Ovary (tissue), 3 donors: ENCODE results near the gene TXNRD2.

Source experiments
- EP300 ChIP-seq: sonication (generic); formaldehyde crosslinking; IDR thresholded peaks from one replicate; pipeline ENCODE4 v1.6.1; 2017; ENCODE audit warnings: antibody characterized with exemption
- POLR2A ChIP-seq: fragments of 450-650 bp; IDR thresholded peaks from one replicate; pipeline ENCODE4 v1.6.1; 2017; ENCODE audit warnings: antibody characterized with exemption, mild to moderate bottlenecking, moderate library complexity
- TF ChIP-seq, protein P1 (sequence below), 3 donors: fragments of 450-650 bp in 2 of 3; fragments of 200-600 bp in 1 of 3; IDR thresholded peaks; one replicate each; pipeline versions ENCODE4 v1.5.1 to v1.8.0; 2016 to 2022; ENCODE audit warnings: antibody characterized with exemption in 3 of 3, mild to moderate bottlenecking in 1 of 3
- donor health status: DM: no; HTN: no; CAD: no.

- TF ChIP-seq, protein P1, sequence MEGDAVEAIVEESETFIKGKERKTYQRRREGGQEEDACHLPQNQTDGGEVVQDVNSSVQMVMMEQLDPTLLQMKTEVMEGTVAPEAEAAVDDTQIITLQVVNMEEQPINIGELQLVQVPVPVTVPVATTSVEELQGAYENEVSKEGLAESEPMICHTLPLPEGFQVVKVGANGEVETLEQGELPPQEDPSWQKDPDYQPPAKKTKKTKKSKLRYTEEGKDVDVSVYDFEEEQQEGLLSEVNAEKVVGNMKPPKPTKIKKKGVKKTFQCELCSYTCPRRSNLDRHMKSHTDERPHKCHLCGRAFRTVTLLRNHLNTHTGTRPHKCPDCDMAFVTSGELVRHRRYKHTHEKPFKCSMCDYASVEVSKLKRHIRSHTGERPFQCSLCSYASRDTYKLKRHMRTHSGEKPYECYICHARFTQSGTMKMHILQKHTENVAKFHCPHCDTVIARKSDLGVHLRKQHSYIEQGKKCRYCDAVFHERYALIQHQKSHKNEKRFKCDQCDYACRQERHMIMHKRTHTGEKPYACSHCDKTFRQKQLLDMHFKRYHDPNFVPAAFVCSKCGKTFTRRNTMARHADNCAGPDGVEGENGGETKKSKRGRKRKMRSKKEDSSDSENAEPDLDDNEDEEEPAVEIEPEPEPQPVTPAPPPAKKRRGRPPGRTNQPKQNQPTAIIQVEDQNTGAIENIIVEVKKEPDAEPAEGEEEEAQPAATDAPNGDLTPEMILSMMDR (IDR thresholded peaks at IDR 0.05), result no peak
- no peak for TF ChIP-seq POLR2A
- TF ChIP-seq EP300, result no peak
These were observed 72.0 kb downstream of the TXNRD2 start for GRCh38 chr22:19869497-19870152.
